SH-SY5Y (cell line): Measurements from ENCODE around the gene MRPS2.

Source experiments
- GATA2 ChIP-seq: IDR thresholded peaks from 2 replicates; pipeline ENCODE4 v1.6.1; 2011; ENCODE audit warnings: mild to moderate bottlenecking, low read depth, low read length
- GATA3 ChIP-seq: IDR thresholded peaks from 2 replicates; pipeline ENCODE4 v1.6.1; 2011; ENCODE audit warnings: low read depth, mild to moderate bottlenecking, low read length, moderate library complexity

The MRPS2 gene

DNA sequence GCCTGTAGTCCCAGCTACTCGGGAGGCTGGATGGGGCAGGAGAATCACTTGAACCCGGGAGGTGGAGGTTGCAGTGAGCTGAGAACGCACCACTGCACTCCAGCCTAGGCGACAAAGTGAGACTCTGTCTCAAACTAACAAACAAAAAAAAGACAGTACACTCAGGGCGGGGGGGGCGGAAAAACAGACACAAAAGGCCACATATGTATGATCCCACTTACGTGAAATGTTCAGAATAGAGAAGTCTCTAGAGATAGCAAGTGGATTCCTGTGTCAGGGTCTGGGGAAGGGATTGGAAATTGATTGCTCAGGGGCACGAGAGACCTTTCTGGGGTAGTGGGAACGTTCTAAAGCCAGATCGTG, 11.7 kb downstream of the MRPS2 start:
- TF ChIP-seq GATA3 (no peak), GATA2 (no peak)

GRCh38 chr9:135512904-135513303, 12.4 kb downstream of the MRPS2 start:
- TF ChIP-seq GATA3: no peak
- no peak for TF ChIP-seq GATA2

- TF ChIP-seq GATA3 (no peak), GATA2 (no peak)
Observed at GRCh38 chr9:135513351-135513846, 12.9 kb downstream of the MRPS2 start.

DNA sequence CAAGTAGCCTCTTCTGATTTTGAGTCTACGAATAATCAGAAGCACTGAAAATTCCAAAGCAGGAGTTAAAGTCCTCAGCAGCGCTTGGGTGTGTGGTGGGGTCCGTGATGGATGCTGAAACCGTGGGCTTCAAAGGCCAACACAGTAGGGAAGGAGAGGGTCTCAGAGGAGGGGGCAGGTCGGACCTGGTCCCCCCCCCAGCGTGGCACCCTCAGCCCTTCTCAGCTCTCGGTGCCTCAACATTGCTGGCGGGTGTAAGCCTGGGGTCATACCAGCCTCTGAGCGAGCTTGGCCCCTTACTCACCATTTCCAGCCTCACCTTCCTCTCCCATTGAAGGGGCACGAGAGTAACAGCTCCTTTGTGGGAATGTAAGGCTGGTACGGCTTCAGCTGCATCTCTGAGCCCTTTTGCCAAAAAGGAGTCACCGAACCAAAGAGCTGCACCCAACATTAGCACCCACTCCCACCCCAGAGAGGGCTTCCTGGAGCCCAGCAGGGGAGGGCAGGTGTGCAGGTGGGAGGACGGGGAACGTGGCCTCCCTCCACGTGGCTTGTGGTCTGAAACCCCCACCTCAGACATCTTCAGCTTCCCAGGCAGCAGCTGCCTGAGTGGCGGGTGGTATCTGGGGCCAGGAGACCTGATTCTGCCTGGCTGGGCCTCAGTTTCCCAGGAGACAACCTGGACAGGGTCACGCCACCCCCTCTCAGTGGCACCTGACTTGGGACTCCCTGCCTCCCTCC, 14.0 kb downstream of the MRPS2 start:
- TF ChIP-seq GATA3 (no peak), GATA2 (no peak)

DNA sequence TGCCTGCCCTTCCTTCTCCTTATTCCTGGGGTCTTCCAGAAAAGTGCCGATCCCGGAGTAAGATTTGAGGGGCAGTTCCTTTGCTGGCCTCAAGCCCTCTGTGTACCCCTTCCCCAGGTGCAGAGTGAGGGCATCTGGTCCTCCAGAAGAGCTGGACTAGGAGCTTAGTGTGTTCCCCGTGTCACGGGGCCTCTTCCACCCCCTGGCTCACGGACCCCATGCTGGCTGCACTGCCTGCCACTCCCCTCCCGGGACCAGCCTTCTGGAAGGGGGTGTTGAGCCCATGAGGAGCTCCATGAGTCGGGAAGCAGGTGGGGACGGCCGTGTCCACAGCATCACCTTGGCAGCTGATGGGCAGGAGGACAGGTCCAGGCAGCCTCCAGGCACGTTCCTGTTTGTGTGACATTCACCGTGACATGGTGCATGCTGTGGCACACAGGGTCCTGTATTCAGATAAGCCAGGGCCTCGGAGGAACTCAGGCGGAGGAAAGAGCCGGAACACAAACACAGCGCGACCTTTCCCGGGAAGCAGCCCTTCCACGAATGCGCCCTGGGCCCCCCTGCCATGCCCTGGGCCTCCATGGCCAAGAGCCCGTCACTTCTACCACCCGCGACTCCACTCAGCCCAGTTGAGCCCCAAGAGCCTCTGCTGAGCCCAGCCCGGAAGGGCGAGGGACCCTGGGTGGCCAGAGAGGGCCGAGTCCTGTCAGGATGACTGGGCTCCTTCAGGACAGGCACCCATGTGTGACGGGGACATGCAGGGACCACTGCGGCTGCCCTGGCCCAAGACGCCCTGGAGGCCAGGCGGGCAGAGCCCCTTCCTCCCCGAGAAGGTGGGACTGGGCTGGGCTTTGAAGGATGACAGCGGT, 14.8 kb downstream of the MRPS2 start:
- TF ChIP-seq GATA3 (no peak), GATA2 (no peak)

DNA sequence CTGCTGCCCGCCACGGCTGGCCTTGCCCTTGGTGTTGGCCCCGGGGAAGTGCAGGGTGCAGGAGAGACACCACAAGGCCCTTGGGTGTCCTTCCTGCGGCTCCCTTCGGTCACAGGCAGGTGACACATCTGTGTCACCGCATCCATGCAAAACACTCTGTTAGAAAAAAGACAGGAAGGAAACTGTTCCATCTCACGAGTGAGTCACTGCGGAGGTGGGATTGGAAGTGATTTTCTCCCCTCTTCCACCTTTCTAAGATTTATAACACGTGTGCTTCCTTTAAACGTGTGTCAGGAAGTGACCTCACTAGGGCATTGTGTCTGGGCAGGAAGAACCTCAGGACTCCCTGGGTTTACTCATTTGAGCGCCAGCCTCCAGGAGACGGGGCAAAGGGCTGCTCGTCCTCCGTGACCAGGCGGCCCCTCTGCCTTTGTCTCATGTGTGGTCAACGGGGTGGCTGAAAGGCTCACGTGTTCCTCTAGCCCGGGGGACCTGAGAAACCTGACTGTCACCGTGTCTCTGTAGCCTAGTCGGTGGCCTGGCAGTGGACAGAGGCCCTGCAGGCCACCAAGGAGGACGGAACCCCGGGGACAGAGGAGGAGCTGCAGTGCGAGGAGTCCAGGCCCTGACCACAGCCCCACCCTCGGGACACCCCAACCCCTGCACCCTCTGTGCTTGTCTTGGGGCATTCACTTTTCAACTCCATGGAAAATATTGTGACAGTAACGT, 15.8 kb downstream of the MRPS2 start:
- TF ChIP-seq GATA2: no peak
- TF ChIP-seq GATA3: no peak

- TF ChIP-seq GATA3 (no peak), GATA2 (no peak)
Observed at GRCh38 chr9:135517407-135517822, 16.9 kb downstream of the MRPS2 start.

GRCh38 chr9:135519179-135519971, 18.9 kb downstream of the MRPS2 start:
- TF ChIP-seq GATA2 (no peak), GATA3 (no peak)

GRCh38 chr9:135520916-135521607, 20.6 kb downstream of the MRPS2 start, which contains the start of gene LCN1:
TSS of gene LCN1 (plus strand) at chr9:135521440. CDS start at chr9:135521498, 58 bp downstream.
- TF ChIP-seq GATA2: no peak
- no peak for TF ChIP-seq GATA3

DNA sequence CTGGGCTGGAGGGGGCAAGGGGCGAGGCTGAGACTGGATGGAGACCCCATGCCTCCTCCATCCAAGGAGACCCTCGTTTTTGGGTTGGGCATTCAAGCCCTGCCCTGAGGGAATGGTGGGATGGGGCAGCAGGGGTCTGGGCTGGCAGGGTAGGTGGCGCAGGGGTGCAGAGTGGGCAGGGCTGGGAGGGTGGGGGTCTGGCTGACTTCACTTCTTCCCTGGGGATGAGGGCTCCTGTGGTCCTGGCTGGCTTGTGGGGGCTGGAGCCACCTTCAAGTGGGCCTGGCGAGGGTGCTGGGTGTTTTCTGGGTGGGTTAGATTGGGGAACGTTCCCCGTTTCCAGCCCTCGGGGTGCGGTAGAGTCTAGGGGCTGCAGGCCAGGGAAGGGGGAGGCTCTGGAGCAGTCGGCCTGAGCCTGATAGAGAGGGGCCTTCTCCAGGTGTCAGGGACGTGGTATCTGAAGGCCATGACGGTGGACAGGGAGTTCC, 21.2 kb downstream of the MRPS2 start:
- TF ChIP-seq GATA2 (no peak), GATA3 (no peak)

DNA sequence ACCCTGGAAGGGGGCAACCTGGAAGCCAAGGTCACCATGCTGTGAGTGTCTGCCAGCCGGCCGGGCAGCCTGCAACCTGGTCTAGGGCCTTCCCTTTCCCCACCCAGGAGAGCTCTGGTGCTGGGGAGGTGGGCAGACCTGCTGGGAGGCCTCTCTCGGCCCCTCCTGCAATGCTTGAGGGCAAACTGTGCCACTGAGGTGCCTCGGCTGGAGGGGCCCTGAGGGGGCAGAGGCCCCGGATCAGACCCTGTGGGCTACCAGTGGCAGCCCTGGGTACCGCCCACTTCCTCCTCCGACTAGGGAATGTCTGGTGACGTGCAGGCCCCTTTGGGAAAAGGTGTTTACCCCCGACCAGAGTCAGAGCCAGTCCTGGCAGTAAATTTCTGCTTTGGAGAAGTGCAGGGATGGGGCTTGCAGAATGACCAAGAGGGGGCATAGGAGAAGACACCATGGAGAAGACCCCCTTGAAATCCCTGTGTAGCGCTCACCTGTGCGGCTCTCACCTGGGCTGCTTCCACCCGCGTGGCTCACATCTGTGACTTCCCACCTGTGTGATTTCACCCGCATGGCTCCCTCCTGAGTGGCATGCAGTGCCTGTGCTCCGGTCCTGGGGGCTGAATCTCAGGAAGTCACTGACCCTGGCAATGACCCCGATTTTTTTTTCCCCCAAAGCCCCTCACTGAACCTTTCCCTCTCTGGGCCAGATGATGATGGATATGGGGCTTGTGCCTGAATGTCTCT, 21.8 kb downstream of the MRPS2 start:
- TF ChIP-seq GATA2 (no peak), GATA3 (no peak)

DNA sequence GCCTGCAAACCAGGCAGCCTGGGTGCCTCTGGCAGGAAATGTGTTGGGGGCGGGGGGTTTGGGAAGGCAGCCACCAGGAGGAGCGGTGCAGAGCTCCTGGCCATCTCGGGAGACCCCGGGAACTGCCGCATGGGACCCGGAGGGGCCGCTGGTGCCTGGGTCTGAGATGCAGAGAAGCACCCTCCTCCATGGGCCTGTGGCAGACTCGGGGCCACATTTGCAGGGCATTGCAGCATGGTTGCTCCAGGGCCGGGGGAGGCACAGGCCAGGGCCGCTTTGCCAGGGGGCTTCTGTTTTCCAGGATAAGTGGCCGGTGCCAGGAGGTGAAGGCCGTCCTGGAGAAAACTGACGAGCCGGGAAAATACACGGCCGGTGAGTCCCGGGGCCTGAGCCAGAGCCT, 22.4 kb downstream of the MRPS2 start:
- TF ChIP-seq GATA3: no peak
- TF ChIP-seq GATA2: no peak
